NCI-H2227 (cell line): Measurements from ENCODE around the gene TANGO2.

ENCODE experiments used
- DNase-seq: peaks from one replicate; lab custom pipeline; 2025; ENCODE audit not compliant: unreplicated experiment; lab: John Stamatoyannopoulos, UW

TANGO2 gene

GRCh38 chr22:20113551-20114310 lies 92.8 kb downstream of the TANGO2 start:
- DNase-seq: no peak

GRCh38 chr22:20114506-20115475 lies 93.9 kb downstream of the TANGO2 start:
- DNase-seq: no peak

DNA sequence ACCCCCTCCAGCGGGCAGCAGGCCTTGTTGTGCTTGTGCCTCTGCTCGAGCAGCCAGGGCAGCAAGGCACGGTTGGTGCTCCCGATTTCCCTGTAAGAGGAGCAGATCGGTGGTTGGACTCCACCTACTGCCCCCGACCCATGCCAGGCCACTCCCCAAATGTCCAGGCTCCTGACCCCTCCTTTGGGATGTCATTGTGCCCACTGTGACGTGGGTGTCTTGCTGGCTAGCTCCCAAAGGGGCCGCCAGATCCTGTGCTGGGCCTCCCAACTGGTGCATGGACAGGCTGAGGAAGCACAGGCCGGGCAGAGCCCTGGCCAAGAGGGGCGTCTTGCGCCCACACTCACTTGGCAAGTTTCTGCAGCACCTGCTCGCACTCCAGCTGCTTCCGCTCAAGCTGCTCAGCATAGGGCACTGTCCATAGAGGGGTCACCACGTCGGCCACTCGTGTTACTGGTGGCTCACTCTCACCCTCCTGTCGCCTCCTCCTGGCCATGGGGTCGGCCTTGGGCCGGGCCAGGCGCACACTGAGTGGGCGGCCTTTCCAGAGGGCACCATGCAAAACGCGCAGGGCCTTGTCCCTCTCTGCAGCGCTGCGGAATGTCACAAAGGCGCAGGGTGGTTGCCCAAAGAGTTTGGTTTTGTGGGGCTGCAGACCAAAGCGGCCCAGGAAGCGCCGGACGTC lies 94.9 kb downstream of the TANGO2 start, which contains the start of gene RANBP1:
TSS of gene RANBP1 (plus strand) at position 414 of the 685 bp plus-strand sequence. CDS start at position 495, 81 bp downstream.
- no peak for DNase-seq

DNA sequence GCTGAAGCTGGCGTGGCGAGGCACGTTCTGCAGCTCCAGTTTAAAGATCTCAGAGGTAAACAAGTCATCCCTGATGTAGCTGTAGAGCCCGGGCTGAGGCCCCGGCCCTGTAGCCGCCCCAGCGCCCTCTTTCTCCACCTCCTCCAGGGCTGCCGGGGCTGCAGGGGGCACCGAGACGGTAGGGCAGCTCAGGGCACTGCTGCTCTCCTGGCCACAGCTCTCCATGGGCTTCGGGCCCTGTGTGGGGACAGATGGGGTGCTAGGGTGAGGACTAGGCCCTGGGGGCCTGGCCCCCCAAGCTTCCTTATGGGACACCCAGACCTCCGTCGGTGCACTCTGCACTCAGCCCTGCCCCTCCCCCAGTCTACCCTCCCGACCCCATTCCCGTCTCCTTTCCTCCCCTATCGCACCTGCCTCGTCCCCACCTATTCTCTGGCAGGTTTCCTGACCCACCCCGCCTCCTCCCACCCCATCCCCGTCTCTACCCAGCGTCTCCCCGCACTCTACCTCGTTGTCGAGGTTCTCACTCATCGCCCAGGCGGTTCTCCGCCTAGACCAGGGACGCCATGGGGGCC lies 95.6 kb downstream of the TANGO2 start:
- no peak for DNase-seq
